ENCODE measurements around the gene PLEKHA3. TPM values are rescaled to one million over a fixed set of nuclear protein-coding genes. Genes with fewer than 3 reads are reported as not detected.

Gene PLEKHA3
- total RNA-seq, 4 donors from 2014 or later = 7.5 to 13.0 (median 12.1) TPM

DNA sequence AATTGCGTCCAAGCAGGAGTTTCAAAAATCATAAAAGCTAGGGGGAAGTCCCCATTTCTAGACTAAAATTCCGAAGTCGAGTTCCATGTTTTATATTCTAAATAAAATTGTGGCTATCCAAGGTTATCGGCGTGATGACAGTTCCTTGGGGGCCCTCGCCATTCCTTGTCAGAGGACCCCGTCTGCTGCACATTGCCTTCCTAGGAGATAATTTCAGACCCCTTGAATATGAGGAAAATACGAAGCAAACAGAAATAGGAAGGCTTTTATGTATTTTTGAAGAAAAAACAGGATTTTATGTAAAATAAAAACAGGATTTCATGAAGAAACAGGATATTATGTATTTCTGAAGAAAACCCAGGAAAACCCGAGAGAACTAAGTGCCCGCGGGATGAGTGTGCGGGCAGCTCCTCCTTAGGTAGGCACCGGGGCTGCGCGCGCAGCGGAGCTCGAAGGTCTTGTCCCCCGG lies 465 bp upstream of the PLEKHA3 start:
- TF ChIP-seq, protein P1, sequence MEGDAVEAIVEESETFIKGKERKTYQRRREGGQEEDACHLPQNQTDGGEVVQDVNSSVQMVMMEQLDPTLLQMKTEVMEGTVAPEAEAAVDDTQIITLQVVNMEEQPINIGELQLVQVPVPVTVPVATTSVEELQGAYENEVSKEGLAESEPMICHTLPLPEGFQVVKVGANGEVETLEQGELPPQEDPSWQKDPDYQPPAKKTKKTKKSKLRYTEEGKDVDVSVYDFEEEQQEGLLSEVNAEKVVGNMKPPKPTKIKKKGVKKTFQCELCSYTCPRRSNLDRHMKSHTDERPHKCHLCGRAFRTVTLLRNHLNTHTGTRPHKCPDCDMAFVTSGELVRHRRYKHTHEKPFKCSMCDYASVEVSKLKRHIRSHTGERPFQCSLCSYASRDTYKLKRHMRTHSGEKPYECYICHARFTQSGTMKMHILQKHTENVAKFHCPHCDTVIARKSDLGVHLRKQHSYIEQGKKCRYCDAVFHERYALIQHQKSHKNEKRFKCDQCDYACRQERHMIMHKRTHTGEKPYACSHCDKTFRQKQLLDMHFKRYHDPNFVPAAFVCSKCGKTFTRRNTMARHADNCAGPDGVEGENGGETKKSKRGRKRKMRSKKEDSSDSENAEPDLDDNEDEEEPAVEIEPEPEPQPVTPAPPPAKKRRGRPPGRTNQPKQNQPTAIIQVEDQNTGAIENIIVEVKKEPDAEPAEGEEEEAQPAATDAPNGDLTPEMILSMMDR (IDR thresholded peaks at IDR 0.05; ENCODE audit: low read depth) = no peak

DNA sequence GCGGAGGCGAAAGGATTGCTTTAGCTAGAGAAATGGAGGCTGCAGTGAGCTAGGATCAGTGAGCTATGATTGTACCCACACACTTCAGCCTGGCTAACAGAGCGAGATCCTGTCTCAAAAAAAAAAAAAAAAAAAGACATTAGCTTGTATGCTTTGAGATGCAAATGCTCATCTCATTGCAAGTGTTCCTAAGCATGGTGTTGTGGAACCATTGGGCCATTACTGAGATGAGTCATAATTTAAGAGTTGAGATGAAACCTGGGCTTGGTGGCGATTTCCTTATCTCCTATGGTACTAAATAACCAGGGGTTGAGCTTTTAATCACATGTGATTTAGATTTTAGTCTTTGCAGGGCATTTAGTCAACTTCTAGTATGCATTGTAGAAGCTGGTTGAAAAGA lies 2.2 kb downstream of the PLEKHA3 start:
- TF ChIP-seq, protein P1 (IDR thresholded peaks at IDR 0.05; ENCODE audit: low read depth) = no peak

DNA sequence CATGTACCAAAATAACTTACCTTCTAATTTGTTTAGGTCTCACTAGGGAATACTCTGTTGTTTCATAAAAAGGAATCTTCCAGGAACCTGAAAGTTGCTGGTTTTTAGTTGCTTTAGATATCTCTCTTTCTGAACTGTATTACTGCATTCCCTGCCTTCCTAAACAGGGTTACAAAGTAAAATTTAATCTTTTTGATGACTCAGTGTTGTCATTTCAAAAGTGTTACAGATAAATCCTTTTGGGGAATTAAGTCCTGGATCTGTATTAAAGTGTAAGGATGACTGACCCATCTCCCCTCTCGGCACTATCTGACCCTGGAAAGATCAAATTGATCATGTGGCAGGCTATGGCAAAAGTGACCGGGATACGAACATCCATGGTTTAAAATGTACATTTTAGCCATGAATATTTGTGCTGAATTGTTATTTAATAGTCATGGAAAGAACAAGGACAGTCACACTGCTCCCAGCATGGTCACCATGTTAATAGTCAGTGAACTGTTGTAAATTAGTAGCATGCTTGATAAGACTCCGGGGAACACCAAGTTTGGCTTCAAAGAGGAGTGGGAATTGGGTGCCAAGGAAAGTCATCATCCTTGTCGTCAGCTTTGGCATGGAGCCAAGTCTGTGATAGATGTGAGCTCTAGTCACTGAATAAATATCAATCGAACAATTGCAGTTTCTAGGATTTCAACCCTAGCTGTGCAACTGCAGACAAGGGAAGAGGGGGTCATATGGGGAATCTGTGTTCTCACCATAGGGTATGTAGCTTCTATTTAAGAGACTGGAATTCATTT lies 4.2 kb downstream of the PLEKHA3 start:
- TF ChIP-seq, protein P1 (IDR thresholded peaks at IDR 0.05; ENCODE audit: low read depth) = no peak

DNA sequence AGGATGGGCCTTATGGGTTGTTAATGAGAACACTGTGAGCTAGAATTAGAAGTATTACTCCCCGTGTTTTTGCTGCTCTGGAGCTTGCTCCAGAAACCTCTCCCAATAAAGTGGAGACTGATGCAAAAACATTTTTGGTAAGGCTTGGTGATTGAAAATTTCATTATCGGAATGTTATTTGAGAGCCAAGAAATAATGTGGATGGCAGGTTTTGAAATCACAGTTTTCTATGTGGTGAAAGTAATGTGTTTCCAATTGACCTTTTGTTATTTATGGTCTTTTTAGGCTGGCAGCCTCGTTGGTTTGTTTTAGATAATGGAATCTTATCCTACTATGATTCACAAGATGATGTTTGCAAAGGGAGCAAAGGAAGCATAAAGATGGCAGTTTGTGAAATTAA lies 5.1 kb downstream of the PLEKHA3 start:
- TF ChIP-seq, protein P1 (IDR thresholded peaks at IDR 0.05; ENCODE audit: low read depth) = no peak

DNA sequence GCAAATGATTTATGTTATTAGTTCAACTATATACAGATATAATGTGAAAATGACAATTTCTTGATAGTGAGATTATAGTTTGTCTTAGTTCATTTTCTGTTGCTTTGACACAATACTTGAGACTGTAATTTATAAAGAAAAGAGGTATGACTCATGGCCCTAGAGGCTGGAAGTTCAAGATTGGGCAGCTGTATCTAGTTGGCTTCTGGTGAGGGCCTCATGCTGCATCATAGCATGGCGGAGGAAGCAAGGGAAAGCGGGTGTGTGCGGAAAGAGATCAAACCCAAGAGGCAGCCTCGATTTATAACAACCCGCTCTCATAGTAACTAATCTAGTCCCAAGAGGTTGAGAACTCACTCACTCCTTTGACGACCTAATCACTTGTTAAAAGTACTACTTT lies 11.4 kb downstream of the PLEKHA3 start:
- TF ChIP-seq, protein P1 (IDR thresholded peaks at IDR 0.05; ENCODE audit: low read depth) = no peak

DNA sequence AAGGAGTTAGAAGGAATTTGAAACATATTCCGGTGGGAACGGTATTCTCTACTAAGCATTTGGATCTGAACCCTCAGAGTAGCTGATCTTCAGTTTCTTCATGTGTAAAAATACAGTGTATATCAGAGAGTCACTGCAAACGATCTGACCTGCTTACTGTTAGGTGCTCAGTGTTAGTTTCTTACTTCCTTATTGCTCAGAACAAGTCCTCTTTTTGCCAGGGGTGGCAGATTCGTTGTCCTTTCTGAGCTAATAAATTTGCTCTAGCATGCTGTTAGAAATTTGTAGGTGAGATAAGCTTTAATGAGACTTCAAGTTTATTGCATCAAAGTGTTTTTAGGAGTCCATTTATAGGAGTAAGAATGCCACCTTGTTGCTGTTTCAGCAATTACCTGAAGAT lies 15.8 kb downstream of the PLEKHA3 start:
- TF ChIP-seq, protein P1 (IDR thresholded peaks at IDR 0.05; ENCODE audit: low read depth) = no peak

DNA sequence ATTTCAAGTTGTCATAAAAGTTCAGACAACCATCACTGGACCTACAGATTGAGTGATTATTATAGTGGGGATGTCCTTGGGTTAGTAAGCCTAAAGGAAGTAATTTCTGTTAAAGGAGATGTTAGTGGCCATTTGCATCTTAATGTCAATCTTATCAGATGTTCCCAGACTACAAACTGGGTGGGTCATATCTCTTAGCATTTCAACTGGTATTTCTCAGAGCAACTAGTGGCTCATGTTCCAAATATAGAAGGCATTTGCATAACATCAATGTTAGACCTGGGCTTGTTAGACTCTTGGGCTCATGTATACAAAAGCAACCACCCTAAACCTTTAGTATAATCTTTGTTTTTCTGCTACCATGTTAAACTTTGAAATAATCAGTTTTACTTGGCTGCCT lies 17.9 kb downstream of the PLEKHA3 start:
- TF ChIP-seq, protein P1 (IDR thresholded peaks at IDR 0.05; ENCODE audit: low read depth) = no peak

Data from subcutaneous adipose tissue (tissue), 4 donors.